22Rv1 (cell line): ENCODE results near the gene MAGI2.

Source experiments
- CTCF ChIP-seq: fragments of 450-650 bp; IDR thresholded peaks from 2 replicates; pipeline ENCODE4 v1.5.1; 2017; ENCODE audit warnings: mild to moderate bottlenecking
- ZFX ChIP-seq: fragments of 450-650 bp; IDR thresholded peaks from 2 replicates; pipeline ENCODE4 v1.6.1; 2017; ENCODE audit warnings: antibody characterized with exemption, borderline replicate concordance

- no peak for TF ChIP-seq CTCF
- TF ChIP-seq ZFX, result no peak
Measured at GRCh38 chr7:79290398-79290797, 163.1 kb downstream of the MAGI2 start.
